Left ventricle myocardium inferior (tissue), 1 donor: ENCODE results near the gene TTLL10. TPM values are rescaled to one million over a fixed set of nuclear protein-coding genes. Genes with fewer than 3 reads are reported as not detected.

ENCODE experiments used
- DNase-seq: peaks from one replicate; pipeline ENCODE4 v3.0.0-alpha.2; 2020
- H3K27ac ChIP-seq: fragments of 200-600 bp; replicated peaks from 2 replicates; pipeline ENCODE4 v1.8.0; 2021
- H3K27me3 ChIP-seq: fragments of 200-600 bp; 2 replicates; pipeline ENCODE4 v1.8.0; 2021; ENCODE audit warnings: low read depth
- H3K36me3 ChIP-seq: fragments of 200-600 bp; 2 replicates; pipeline ENCODE4 v1.8.0; 2021
- H3K4me1 ChIP-seq: fragments of 200-600 bp; 2 replicates; pipeline ENCODE4 v1.8.0; 2021
- H3K4me3 ChIP-seq: fragments of 200-600 bp; 2 replicates; pipeline ENCODE4 v1.8.0; 2021; ENCODE audit warnings: mild to moderate bottlenecking, moderate library complexity
- H3K9me3 ChIP-seq: fragments of 200-600 bp; replicated peaks from 2 replicates; pipeline ENCODE4 v1.8.0; 2021
- CTCF ChIP-seq: fragments of 200-600 bp; IDR thresholded peaks from 2 replicates; pipeline ENCODE4 v1.8.0; 2021; ENCODE audit warnings: antibody characterized with exemption, mild to moderate bottlenecking, borderline replicate concordance
- intact Hi-C: fragments of 100-400 bp; cut with micrococcal nuclease; formaldehyde crosslinking; loops from one replicate; pipeline ENCODE4 v1.11.0; 2022
- total RNA-seq: library from RNA; stranded (reverse); fragmentation: NEBNext Ultra II Directional; extraction: Animal tissue kit (Norgen Biotek cat#: 25700); gene quantifications from one replicate; pipeline ENCODE4 v1.2.1, GENCODE V29; 2021
- donor health status: DM: no; HTN: yes; CAD: no; lungs with severe emphysema.

Gene TTLL10
- total RNA-seq, 1 donor from 2014 or later: not detected

GRCh38 chr1:1199961-1200875 lies 26.5 kb downstream of the TTLL10 start:
- Histone ChIP-seq H3K27ac (no peak overlapping the region), H3K9me3 (peaks cover 5% of the 10 kb centered on the region), H3K36me3 (no peaks in the 10 kb centered on the region), H3K27me3 (peaks cover 35% of the 10 kb centered on the region), H3K4me3 (peak overlapping the region; percentile 65), H3K4me1 (peaks cover 16% of the 10 kb centered on the region)
- TF ChIP-seq CTCF: no peak
- peak; percentile 16 for DNase-seq
- intact Hi-C loops: no loop called here

GRCh38 chr1:1200876-1201810 lies 27.5 kb downstream of the TTLL10 start:
- peaks cover 45% of the 10 kb centered on the region for H3K27me3 ChIP-seq
- H3K9me3 ChIP-seq: no peaks in the 10 kb centered on the region
- H3K27ac ChIP-seq: peak overlapping the region; percentile 50
- peak overlapping the region; percentile 65 for H3K4me3 ChIP-seq
- DNase-seq: peak; percentile 44
- intact Hi-C loops: no loop called here
- no peaks in the 10 kb centered on the region for H3K36me3 ChIP-seq
- peaks cover 22% of the 10 kb centered on the region for H3K4me1 ChIP-seq
- no peak for TF ChIP-seq CTCF

- peak; percentile 11 for DNase-seq
- H3K4me3 ChIP-seq: no peak overlapping the region
- H3K4me1 ChIP-seq: peaks cover 33% of the 10 kb centered on the region
- no peaks in the 10 kb centered on the region for H3K9me3 ChIP-seq
- H3K27me3 ChIP-seq: peaks cover 63% of the 10 kb centered on the region
- H3K36me3 ChIP-seq: no peaks in the 10 kb centered on the region
- H3K27ac ChIP-seq: no peak overlapping the region
- intact Hi-C loops: no loop called here
- TF ChIP-seq CTCF: no peak
Measured at GRCh38 chr1:1202831-1203560, 29.3 kb downstream of the TTLL10 start.

GRCh38 chr1:1203561-1204424 lies 30.1 kb downstream of the TTLL10 start:
- peaks cover 40% of the 10 kb centered on the region for H3K4me1 ChIP-seq
- no peak overlapping the region for H3K27ac ChIP-seq
- no peak for TF ChIP-seq CTCF
- intact Hi-C loops: no loop called here
- no peaks in the 10 kb centered on the region for H3K36me3 ChIP-seq
- peaks cover 71% of the 10 kb centered on the region for H3K27me3 ChIP-seq
- no peak overlapping the region for H3K4me3 ChIP-seq
- no peaks in the 10 kb centered on the region for H3K9me3 ChIP-seq
- DNase-seq: peak; percentile 11
